NCI-H2227 treated with DMSO at 0.1 percent for 48 hours (cell line): ENCODE results near the gene ITGB3.
"Not testable (repeated sequence)": the region's sequence is repeated elsewhere in the genome, so short reads cannot be mapped to it uniquely, and the experiment has no call there.

Experiments used
- DNase-seq: peaks from one replicate; lab custom pipeline; 2025; lab: John Stamatoyannopoulos, UW

ITGB3 gene

GRCh38 chr17:47253541-47254402, at the start of gene ITGB3:
TSS of gene ITGB3 (plus strand) at chr17:47253827. CDS start at chr17:47253862, 35 bp downstream.
- DNase-seq: peak; percentile 36

DNA sequence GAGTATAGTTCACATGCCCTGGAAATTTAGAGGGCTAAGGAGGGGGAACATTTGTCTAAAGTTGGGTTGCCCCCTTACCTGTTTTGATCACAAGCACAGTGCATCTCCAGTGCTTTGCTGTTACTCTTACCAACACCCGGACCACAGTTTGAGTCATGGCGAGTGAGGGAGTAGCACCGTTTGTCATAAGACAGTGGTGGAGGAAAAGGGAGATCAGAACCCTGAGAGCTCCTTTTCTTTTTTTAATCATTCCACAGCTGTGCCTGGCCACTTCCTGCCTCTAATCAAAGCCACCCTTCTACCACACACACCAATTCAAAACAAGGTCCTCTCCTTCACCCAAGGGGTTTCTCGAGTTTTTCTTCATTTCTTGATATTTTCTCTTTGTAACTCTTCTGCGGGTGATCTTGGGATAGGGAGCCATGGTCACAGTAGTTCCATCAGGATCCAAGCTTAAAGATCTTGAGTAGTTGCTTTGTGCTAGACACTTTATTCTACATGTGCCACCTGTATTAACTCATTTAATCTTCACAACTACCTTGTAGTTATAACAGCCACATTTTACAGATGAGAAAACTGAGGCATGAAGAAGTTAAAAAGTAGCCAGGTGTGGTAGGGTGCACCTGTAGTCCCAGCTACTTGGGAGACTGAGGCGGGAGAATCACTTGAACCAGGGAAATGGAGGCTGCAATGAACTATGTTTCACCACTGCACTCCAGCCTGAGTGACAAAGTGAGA, 49.5 kb upstream of the ITGB3 start:
- DNase-seq: no peak

DNA sequence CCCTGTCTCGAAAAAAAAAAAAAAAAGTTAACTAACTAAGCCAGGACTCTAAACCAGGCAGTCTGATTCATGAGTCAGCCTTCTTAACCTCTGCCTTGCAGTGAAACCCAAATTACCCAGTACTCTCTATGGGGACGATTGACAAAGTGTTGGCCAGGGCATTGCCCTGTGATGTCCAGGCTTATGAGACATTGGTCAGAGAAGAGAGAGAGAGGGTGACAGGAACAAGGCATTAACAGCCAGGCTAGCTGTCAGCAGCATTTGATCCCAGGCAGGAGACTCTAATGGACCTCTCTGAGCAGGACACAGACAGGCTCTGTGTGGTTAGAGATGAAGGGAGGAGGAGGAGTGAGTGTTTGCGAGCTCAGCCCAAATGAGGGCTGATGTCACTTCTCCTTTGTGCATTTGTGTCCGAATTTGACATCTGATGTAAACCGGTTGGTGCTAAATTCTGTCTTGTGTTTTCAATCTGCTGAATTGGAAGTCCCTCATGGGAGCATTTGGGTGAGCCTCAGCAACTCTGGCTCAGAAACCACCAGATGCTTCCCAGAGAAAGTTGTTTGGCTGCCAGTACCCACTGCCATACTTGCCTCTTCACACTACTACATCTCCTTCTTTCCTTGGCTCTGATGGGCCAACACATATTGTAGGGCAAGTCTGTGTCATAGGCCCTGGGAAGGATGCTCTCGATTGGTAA, 48.8 kb upstream of the ITGB3 start:
- no peak for DNase-seq

GRCh38 chr17:47205419-47205963, 48.1 kb upstream of the ITGB3 start:
- DNase-seq: no peak

DNA sequence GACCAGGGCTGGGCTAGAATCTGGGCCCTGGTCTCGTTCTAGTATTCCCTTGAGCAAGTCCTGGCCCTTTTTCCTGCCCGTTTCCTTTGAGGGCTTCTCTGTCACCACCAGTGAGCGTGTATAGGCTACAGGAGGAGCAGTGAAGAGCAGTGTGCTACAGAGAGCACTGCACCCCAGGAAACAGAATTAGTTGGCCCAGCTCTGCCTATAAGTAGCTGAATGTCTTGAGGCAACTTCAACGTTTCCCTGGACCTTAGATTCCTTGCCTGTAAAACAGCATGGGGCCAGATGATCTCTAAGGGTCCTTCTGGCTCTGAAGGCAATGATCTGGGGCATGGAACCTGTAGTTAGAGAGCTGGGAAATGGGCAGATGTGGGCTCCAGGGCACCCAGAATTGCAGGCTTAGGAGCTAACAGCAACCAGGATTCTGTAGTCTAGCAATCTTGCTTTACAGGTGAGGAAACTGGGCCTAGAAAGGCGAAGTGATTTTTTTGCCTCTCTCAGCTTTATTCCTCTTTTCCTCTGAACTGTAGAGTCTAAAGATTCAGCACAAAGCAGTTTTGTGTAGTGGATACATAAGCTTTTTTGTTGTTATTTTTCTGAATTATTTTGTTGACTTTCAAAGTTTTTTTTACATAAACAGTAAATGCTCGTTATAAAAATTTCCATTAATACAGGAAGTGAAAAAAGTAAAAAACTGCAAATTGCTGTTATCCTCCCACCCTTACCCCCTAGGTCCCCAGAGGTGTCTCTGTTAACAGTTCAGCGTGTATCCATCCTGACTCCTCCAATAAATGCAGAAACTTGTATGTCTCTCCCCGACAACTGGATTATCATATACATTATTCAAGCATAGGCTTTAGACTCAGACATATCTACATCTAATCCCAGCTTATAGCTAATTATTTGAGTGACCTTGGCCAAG, 46.2 kb upstream of the ITGB3 start:
- DNase-seq: no peak

DNA sequence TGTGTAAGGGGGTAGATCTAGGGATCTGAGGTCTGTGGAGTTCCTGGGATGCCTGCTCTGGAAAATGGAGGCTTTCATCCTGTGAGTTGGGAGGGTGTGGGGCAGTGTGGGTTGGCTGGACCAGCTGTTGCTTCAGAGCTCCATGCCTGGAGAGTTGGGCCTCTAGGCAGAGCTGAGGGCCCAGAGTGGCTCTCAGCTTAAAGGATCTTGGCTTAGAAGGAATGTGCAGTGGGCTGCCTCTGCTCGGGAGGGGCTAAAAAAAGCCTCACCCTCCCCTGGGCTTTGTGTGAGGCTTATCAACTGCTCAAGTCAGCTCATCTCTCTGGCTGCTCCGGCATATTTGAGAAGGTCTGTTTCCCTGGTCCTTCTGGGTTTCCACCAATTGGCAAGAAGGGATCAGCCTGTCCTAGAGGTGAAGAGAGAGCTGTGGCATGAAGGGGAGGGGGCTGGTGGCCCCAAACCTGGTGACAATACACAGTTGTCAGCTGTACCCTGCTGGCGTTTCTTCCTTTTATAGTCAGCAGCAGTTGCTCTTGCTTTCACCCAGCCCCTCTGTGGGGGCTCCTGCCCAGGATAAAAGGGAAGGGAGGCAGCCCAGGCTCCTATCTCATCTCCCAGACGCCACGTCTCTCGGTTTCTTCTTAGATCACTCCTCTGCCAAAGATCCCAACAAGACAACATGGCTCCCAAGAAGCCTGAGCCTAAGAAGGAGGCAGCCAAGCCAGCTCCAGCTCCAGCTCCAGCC, 44.7 kb upstream of the ITGB3 start, which contains the start of gene MYL4:
Gene MYL4, plus strand, starts transcription at position 605 of the 745 bp plus-strand sequence. Its CDS starts 75 bp downstream, at position 680.
- DNase-seq: no peak

DNA sequence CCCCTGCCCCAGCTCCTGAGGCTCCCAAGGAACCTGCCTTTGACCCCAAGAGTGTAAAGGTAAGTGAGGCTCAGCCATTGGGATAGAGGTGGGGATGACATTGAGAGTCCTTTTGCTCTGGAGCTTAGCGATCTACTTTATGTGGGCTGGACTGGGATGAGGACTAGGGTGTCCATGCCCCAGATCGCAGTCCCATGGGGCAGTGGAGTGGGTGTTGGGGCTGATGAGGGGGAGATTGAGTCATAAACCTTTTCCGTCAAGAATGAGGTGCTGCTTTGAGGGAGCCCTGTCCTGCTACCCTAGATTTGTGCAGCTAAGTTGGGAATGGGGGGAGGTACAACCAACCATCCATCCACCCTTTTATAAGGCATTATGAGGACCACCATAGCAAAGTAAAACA, 44.1 kb upstream of the ITGB3 start:
- no peak for DNase-seq

- no peak for DNase-seq
These were observed 43.5 kb upstream of the ITGB3 start for GRCh38 chr17:47210105-47210504.

GRCh38 chr17:47210779-47211178, 42.8 kb upstream of the ITGB3 start:
- no peak for DNase-seq

GRCh38 chr17:47212458-47212857, 41.2 kb upstream of the ITGB3 start:
- no peak for DNase-seq

- no peak for DNase-seq
These were observed 40.1 kb upstream of the ITGB3 start for GRCh38 chr17:47213540-47213939.

DNA sequence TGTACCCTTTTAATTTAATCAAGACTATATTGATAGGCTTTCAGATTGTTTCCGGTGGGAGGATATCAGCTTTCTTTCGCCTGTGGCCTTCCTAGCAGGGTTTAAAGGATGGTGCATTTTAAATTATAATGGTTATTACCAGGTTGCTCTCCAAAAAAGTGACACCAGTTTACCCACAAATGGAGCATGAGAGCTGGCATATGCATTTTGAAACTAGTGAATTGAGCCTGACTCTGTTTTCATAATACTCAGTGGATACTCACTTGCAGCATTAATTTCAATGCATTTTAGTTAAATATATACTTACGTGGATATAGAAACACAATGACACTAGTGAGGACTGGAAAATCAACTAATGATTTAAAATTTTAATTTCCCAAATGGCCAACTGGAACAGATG, 38.7 kb upstream of the ITGB3 start:
- no peak for DNase-seq

- not testable (repeated sequence) for DNase-seq
These were observed 36.8 kb upstream of the ITGB3 start for GRCh38 chr17:47216821-47217220.

GRCh38 chr17:47217279-47217678, 36.3 kb upstream of the ITGB3 start:
- DNase-seq: not testable (repeated sequence)

GRCh38 chr17:47218896-47219430, 34.7 kb upstream of the ITGB3 start:
- no peak for DNase-seq

- no peak for DNase-seq
These were observed 33.8 kb upstream of the ITGB3 start for GRCh38 chr17:47219621-47220475.

- DNase-seq: no peak
These were observed 33.1 kb upstream of the ITGB3 start for GRCh38 chr17:47220531-47220999.

DNA sequence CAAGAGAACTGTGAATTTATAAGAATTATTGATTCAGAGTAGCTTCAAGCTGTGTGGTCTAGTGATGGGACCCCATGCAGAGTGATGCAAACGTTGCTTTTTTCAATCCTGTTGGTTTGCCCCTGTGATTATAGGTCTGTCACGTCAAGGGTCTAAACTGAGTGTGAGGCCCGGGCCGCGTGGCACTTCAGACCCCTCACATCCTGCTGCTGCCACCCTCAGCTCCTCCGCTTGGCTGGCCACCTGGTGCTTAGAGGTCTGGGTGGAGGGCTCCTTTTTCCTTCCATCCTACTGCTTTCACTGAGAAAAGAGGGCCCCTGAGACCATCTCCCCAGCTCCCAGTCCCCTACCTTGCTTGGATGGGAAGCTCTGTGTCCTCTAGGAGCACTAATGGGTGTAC, 32.5 kb upstream of the ITGB3 start:
- DNase-seq: no peak

DNA sequence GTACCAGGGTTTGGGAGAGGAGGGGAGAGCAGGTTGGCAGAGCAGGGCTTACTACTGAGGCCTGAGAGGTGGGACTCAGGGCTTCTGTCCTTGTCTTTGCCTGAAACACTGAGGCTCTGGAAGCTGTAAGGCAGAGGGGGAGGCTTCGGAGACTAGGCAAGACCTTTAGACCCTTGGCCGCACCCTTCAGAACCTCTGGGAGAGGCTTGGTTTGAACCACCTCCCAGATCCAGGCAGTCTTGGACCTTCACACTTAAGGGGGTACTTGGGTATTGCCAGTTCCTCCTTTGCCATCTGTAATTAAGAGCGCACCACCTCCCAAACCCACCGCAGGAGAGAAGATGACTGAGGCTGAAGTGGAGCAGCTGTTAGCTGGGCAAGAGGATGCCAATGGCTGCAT, 31.6 kb upstream of the ITGB3 start:
- no peak for DNase-seq
